ENCODE results near the gene BLCAP.
"Not testable (repeated sequence)": the region's sequence is repeated elsewhere in the genome, so short reads cannot be mapped to it uniquely, and the experiment has no call there.

Gene BLCAP

GRCh38 chr20:37498066-37498665 lies 29.5 kb downstream of the BLCAP start:
- H3K9ac ChIP-seq (ENCODE audit: low read length in 2 of 2): no peak overlapping the region
- H3K27me3 ChIP-seq (ENCODE audit: control insufficient read depth in 1 of 2, insufficient read depth in 2 of 2, low read length in 2 of 2): no peaks in the 10 kb centered on the region
- H3K4me3 ChIP-seq (ENCODE audit: low read length in 2 of 2): no peak overlapping the region
- H3K4me1 ChIP-seq (ENCODE audit: control insufficient read depth, insufficient read depth, low read length): no peaks in the 10 kb centered on the region
- peaks cover 12 to 19% of the 10 kb centered on the region in 2 donors for H3K36me3 ChIP-seq (ENCODE audit: control insufficient read depth in 2 of 2, insufficient read depth in 2 of 2, low read length in 2 of 2)
- no peak overlapping the region for H3K27ac ChIP-seq (ENCODE audit: low read length)
- no peaks in the 10 kb centered on the region for H3K9me3 ChIP-seq (ENCODE audit: control insufficient read depth in 2 of 2, low read length in 2 of 2)

GRCh38 chr20:37494796-37495195 lies 32.9 kb downstream of the BLCAP start:
- H3K36me3 ChIP-seq (ENCODE audit: control insufficient read depth in 2 of 2, insufficient read depth in 2 of 2, low read length in 2 of 2): peaks cover 20 to 26% of the 10 kb centered on the region in 2 donors

GRCh38 chr20:37494301-37494700 lies 33.4 kb downstream of the BLCAP start:
- Histone ChIP-seq H3K4me1 (ENCODE audit: control insufficient read depth, insufficient read depth, low read length) (no peaks in the 10 kb centered on the region), H3K9ac (ENCODE audit: low read length in 2 of 2) (no peak overlapping the region), H3K9me3 (ENCODE audit: control insufficient read depth in 2 of 2, low read length in 2 of 2) (no peaks in the 10 kb centered on the region), H3K36me3 (ENCODE audit: control insufficient read depth in 2 of 2, insufficient read depth in 2 of 2, low read length in 2 of 2) (peaks cover 20 to 26% of the 10 kb centered on the region in 2 donors), H3K27ac (ENCODE audit: low read length) (no peak overlapping the region), H3K27me3 (ENCODE audit: control insufficient read depth in 1 of 2, insufficient read depth in 2 of 2, low read length in 2 of 2) (no peaks in the 10 kb centered on the region), H3K4me3 (ENCODE audit: low read length in 2 of 2) (no peak overlapping the region)

More at GRCh38 chr20:37494796-37495195, 32.9 kb downstream of the BLCAP start:
- Histone ChIP-seq H3K27ac (ENCODE audit: low read length) (no peak overlapping the region), H3K4me1 (ENCODE audit: control insufficient read depth, insufficient read depth, low read length) (no peaks in the 10 kb centered on the region), H3K9me3 (ENCODE audit: control insufficient read depth in 2 of 2, low read length in 2 of 2) (no peaks in the 10 kb centered on the region), H3K4me3 (ENCODE audit: low read length in 2 of 2) (no peak overlapping the region), H3K9ac (ENCODE audit: low read length in 2 of 2) (no peak overlapping the region), H3K27me3 (ENCODE audit: control insufficient read depth in 1 of 2, insufficient read depth in 2 of 2, low read length in 2 of 2) (no peaks in the 10 kb centered on the region)

- Histone ChIP-seq H3K9me3 (ENCODE audit: control insufficient read depth in 2 of 2, low read length in 2 of 2) (no peaks in the 10 kb centered on the region), H3K9ac (ENCODE audit: low read length in 2 of 2) (no peak overlapping the region), H3K36me3 (ENCODE audit: control insufficient read depth in 2 of 2, insufficient read depth in 2 of 2, low read length in 2 of 2) (peaks cover 17 to 21% of the 10 kb centered on the region in 2 donors), H3K4me3 (ENCODE audit: low read length in 2 of 2) (no peak overlapping the region), H3K27me3 (ENCODE audit: control insufficient read depth in 1 of 2, insufficient read depth in 2 of 2, low read length in 2 of 2) (no peaks in the 10 kb centered on the region), H3K4me1 (ENCODE audit: control insufficient read depth, insufficient read depth, low read length) (no peaks in the 10 kb centered on the region), H3K27ac (ENCODE audit: low read length) (no peak overlapping the region)
Observed at GRCh38 chr20:37492945-37493344, 34.7 kb downstream of the BLCAP start.

GRCh38 chr20:37492096-37492625 lies 35.5 kb downstream of the BLCAP start:
- Histone ChIP-seq H3K36me3 (ENCODE audit: control insufficient read depth in 2 of 2, insufficient read depth in 2 of 2, low read length in 2 of 2) (peaks cover 17 to 21% of the 10 kb centered on the region in 2 donors), H3K9me3 (ENCODE audit: control insufficient read depth in 2 of 2, low read length in 2 of 2) (no peaks in the 10 kb centered on the region), H3K4me3 (ENCODE audit: low read length in 2 of 2) (no peak overlapping the region)

GRCh38 chr20:37490663-37491350 lies 36.9 kb downstream of the BLCAP start:
- Histone ChIP-seq H3K27ac (ENCODE audit: low read length) (no peak overlapping the region), H3K9me3 (ENCODE audit: control insufficient read depth in 2 of 2, low read length in 2 of 2) (no peaks in the 10 kb centered on the region)

More at GRCh38 chr20:37492096-37492625, 35.5 kb downstream of the BLCAP start:
- H3K9ac ChIP-seq (ENCODE audit: low read length in 2 of 2): no peak overlapping the region
- no peak overlapping the region for H3K27ac ChIP-seq (ENCODE audit: low read length)
- no peaks in the 10 kb centered on the region for H3K27me3 ChIP-seq (ENCODE audit: control insufficient read depth in 1 of 2, insufficient read depth in 2 of 2, low read length in 2 of 2)
- H3K4me1 ChIP-seq (ENCODE audit: control insufficient read depth, insufficient read depth, low read length): no peaks in the 10 kb centered on the region

GRCh38 chr20:37486209-37486608 lies 41.5 kb downstream of the BLCAP start:
- not testable (repeated sequence) for H3K9me3 ChIP-seq (ENCODE audit: control insufficient read depth in 2 of 2, low read length in 2 of 2); H3K27ac ChIP-seq (ENCODE audit: low read length); H3K9ac ChIP-seq (ENCODE audit: low read length in 2 of 2)

More at GRCh38 chr20:37490663-37491350, 36.9 kb downstream of the BLCAP start:
- no peak overlapping the region for H3K9ac ChIP-seq (ENCODE audit: low read length in 2 of 2)
- H3K36me3 ChIP-seq (ENCODE audit: control insufficient read depth in 2 of 2, insufficient read depth in 2 of 2, low read length in 2 of 2): peaks cover 17 to 21% of the 10 kb centered on the region in 2 donors
- no peak overlapping the region for H3K4me3 ChIP-seq (ENCODE audit: low read length in 2 of 2)
- no peaks in the 10 kb centered on the region for H3K4me1 ChIP-seq (ENCODE audit: control insufficient read depth, insufficient read depth, low read length)
- no peaks in the 10 kb centered on the region for H3K27me3 ChIP-seq (ENCODE audit: control insufficient read depth in 1 of 2, insufficient read depth in 2 of 2, low read length in 2 of 2)

GRCh38 chr20:37484331-37484730 lies 43.3 kb downstream of the BLCAP start:
- Histone ChIP-seq H3K9ac (ENCODE audit: low read length in 2 of 2) (no peak overlapping the region), H3K9me3 (ENCODE audit: control insufficient read depth in 2 of 2, low read length in 2 of 2) (no peaks in the 10 kb centered on the region), H3K27me3 (ENCODE audit: control insufficient read depth in 1 of 2, insufficient read depth in 2 of 2, low read length in 2 of 2) (no peaks in the 10 kb centered on the region), H3K4me3 (ENCODE audit: low read length in 2 of 2) (no peak overlapping the region), H3K36me3 (ENCODE audit: control insufficient read depth in 2 of 2, insufficient read depth in 2 of 2, low read length in 2 of 2) (no peaks in the 10 kb centered on the region), H3K4me1 (ENCODE audit: control insufficient read depth, insufficient read depth, low read length) (peaks cover 5% of the 10 kb centered on the region), H3K27ac (ENCODE audit: low read length) (no peak overlapping the region)

More at GRCh38 chr20:37486209-37486608, 41.5 kb downstream of the BLCAP start:
- H3K4me3 ChIP-seq (ENCODE audit: low read length in 2 of 2); H3K4me1 ChIP-seq (ENCODE audit: control insufficient read depth, insufficient read depth, low read length); H3K36me3 ChIP-seq (ENCODE audit: control insufficient read depth in 2 of 2, insufficient read depth in 2 of 2, low read length in 2 of 2); H3K27me3 ChIP-seq (ENCODE audit: control insufficient read depth in 1 of 2, insufficient read depth in 2 of 2, low read length in 2 of 2): not testable (repeated sequence)

GRCh38 chr20:37481610-37482009 lies 46.1 kb downstream of the BLCAP start:
- no peaks in the 10 kb centered on the region for H3K27me3 ChIP-seq (ENCODE audit: control insufficient read depth in 1 of 2, insufficient read depth in 2 of 2, low read length in 2 of 2)
- H3K9ac ChIP-seq (ENCODE audit: low read length in 2 of 2): no peak overlapping the region
- H3K4me3 ChIP-seq (ENCODE audit: low read length in 2 of 2): no peak overlapping the region
- H3K36me3 ChIP-seq (ENCODE audit: control insufficient read depth in 2 of 2, insufficient read depth in 2 of 2, low read length in 2 of 2): no peaks in the 10 kb centered on the region
- H3K27ac ChIP-seq (ENCODE audit: low read length): no peak overlapping the region
- no peaks in the 10 kb centered on the region for H3K9me3 ChIP-seq (ENCODE audit: control insufficient read depth in 2 of 2, low read length in 2 of 2)
- peaks cover 5% of the 10 kb centered on the region for H3K4me1 ChIP-seq (ENCODE audit: control insufficient read depth, insufficient read depth, low read length)

- Histone ChIP-seq H3K27me3 (ENCODE audit: control insufficient read depth in 1 of 2, insufficient read depth in 2 of 2, low read length in 2 of 2) (no peaks in the 10 kb centered on the region), H3K27ac (ENCODE audit: low read length) (no peak overlapping the region), H3K9ac (ENCODE audit: low read length in 2 of 2) (no peak overlapping the region), H3K4me1 (ENCODE audit: control insufficient read depth, insufficient read depth, low read length) (peaks cover 5% of the 10 kb centered on the region), H3K9me3 (ENCODE audit: control insufficient read depth in 2 of 2, low read length in 2 of 2) (no peaks in the 10 kb centered on the region), H3K36me3 (ENCODE audit: control insufficient read depth in 2 of 2, insufficient read depth in 2 of 2, low read length in 2 of 2) (no peaks in the 10 kb centered on the region), H3K4me3 (ENCODE audit: low read length in 2 of 2) (no peak overlapping the region)
Observed at GRCh38 chr20:37480919-37481318, 46.8 kb downstream of the BLCAP start.

Measured in stomach smooth muscle (tissue), 2 donors.